Kidney epithelial cell (primary cell): ENCODE results near the gene LRRC27. TPM values are rescaled to one million over a fixed set of nuclear protein-coding genes. Genes with fewer than 3 reads are reported as not detected.

Experiments
- DNase-seq: peaks from one replicate; pipeline ENCODE4 v3.0.0-alpha.2; 2010; ENCODE audit warnings: low read depth
- H3K27me3 ChIP-seq: 2 replicates; pipeline ENCODE4 v1.6.0; 2011; ENCODE audit warnings: low read length; ENCODE audit not compliant: control insufficient read depth, insufficient read depth
- H3K36me3 ChIP-seq: 2 replicates; pipeline ENCODE4 v1.5.1; 2011; ENCODE audit warnings: low read length; ENCODE audit not compliant: control insufficient read depth, insufficient read depth
- H3K4me3 ChIP-seq: 2 replicates; pipeline ENCODE4 v1.5.1; 2011; ENCODE audit warnings: low read depth, mild to moderate bottlenecking, control low read depth, low read length
- total RNA-seq: library from RNA; depleted of rRNA; stranded (reverse); fragments of >200 nt; gene quantifications from 2 replicates; pipeline ENCODE4 v1.2.3, GENCODE V29; 2015
- TF ChIP-seq, protein P1 (sequence below): IDR thresholded peaks from 2 replicates; pipeline ENCODE4 v1.5.1; 2011; ENCODE audit warnings: mild to moderate bottlenecking, moderate library complexity, low read length, control low read depth, inconsistent platforms; ENCODE audit not compliant: insufficient read depth, poor library complexity, severe bottlenecking

Gene LRRC27
- total RNA-seq, 1 donor from 2014 or later = 13.3 TPM

- Histone ChIP-seq H3K36me3 (no peaks in the 10 kb centered on the region), H3K4me3 (no peak overlapping the region), H3K27me3 (no peaks in the 10 kb centered on the region)
- no peak for DNase-seq
- TF ChIP-seq, protein P1, sequence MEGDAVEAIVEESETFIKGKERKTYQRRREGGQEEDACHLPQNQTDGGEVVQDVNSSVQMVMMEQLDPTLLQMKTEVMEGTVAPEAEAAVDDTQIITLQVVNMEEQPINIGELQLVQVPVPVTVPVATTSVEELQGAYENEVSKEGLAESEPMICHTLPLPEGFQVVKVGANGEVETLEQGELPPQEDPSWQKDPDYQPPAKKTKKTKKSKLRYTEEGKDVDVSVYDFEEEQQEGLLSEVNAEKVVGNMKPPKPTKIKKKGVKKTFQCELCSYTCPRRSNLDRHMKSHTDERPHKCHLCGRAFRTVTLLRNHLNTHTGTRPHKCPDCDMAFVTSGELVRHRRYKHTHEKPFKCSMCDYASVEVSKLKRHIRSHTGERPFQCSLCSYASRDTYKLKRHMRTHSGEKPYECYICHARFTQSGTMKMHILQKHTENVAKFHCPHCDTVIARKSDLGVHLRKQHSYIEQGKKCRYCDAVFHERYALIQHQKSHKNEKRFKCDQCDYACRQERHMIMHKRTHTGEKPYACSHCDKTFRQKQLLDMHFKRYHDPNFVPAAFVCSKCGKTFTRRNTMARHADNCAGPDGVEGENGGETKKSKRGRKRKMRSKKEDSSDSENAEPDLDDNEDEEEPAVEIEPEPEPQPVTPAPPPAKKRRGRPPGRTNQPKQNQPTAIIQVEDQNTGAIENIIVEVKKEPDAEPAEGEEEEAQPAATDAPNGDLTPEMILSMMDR = no peak
Observed at GRCh38 chr10:132404169-132404880, 72.3 kb downstream of the LRRC27 start.

DNA sequence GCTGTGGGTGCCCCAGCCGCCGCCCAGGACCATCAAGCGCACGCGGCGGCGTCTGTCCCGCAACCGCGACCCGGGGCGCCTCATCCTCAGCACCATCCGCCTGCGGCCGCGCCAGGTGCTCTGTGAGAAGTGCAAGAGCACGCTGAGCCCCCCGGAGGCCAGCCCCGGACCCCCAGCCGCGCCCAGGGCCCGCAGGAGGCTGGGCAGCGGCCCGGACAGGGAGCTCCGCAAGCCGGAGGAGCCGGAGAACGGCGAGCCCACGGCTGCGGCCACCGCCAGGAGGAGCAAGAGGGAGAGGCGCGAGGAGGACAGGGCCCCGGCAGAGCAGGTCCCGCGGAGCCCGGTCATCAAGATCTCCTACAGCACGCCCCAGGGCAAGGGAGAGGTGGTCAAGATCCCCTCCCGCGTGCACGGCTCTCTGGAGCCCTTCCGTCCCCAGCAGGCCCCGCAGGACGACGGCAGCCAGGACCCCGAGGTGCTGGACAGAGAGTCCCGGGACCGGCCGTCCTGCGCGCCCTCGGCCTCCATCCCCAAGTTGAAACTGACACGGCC, 73.0 kb downstream of the LRRC27 start:
- DNase-seq = no peak
- Histone ChIP-seq H3K4me3 (no peak overlapping the region), H3K27me3 (no peaks in the 10 kb centered on the region), H3K36me3 (no peaks in the 10 kb centered on the region)
- TF ChIP-seq, protein P1 = no peak

DNA sequence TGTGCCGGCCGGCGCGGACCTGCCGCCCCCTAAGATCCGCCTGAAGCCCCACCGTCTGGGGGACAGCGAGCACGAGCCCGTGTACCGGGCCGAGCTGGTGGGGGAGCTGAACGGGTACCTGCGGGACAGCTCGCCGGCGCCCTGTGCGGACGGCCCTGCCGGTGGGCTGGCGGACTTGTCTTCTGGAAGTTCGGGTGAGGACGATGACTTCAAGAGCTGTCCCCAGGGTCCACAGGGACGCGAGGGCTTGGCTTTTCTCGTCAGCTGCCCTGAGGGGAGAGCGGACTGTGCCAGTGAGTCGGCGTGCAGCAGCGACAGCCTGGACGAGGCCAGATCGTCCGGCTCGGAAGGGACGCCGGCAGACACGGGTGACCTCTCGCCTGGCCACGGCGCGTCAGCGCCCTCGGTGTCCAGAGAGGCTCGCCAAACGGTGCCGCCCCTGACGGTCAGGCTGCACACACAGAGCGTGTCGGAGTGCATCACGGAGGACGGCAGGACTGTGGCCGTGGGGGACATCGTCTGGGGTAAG, 73.5 kb downstream of the LRRC27 start:
- no peaks in the 10 kb centered on the region for H3K27me3 ChIP-seq
- H3K4me3 ChIP-seq = no peak overlapping the region
- H3K36me3 ChIP-seq = no peaks in the 10 kb centered on the region
- no peak for DNase-seq
- TF ChIP-seq, protein P1 = no peak

DNA sequence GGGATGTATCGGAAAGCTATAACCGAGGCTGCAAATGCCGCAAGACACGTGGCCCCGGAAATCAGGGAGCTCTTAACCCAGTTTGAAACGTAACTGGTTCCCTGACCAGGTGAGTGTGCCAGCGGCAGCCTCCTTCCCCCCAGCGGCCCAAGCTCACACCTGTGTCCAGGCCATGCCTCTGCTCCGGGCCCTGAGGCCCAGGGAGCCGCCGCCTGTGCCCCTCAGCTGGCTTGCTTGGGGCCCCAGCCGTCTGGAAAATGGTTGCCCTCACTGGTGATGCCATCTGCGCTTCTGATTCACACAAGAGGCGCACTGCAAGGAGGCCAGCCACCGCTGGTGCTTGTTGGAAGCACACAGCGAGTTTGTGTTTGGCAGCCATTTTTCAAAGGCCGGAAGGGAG, 74.2 kb downstream of the LRRC27 start:
- no peaks in the 10 kb centered on the region for H3K27me3 ChIP-seq

DNA sequence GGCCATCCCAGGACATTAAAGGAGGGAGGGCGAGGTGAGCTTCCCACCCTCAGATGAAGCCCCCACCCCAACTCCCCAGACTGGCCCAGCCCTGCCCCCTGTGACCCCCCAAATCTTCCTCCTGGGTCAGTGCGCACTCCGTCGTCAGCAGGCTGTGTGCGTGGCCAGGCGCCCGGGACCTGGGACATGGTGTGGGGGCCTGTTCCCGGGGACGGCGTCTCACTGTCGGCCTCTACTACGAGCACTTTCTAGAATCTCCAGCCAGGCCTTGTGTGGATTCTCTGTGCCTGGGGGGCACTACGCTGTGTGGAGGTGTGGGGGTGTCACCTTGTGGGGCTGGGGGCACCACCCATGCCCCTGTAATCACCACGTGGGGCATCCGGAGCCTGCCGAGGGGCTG, 74.8 kb downstream of the LRRC27 start:
- no peaks in the 10 kb centered on the region for H3K27me3 ChIP-seq
- H3K36me3 ChIP-seq = no peaks in the 10 kb centered on the region
- no peak overlapping the region for H3K4me3 ChIP-seq
- DNase-seq = no peak
- TF ChIP-seq, protein P1 = no peak

More for the DNA sequence above, 74.2 kb downstream of the LRRC27 start:
- Histone ChIP-seq H3K4me3 (no peak overlapping the region), H3K36me3 (no peaks in the 10 kb centered on the region)
- TF ChIP-seq, protein P1 = no peak
- no peak for DNase-seq
